ENCODE measurements around the gene CEP112. TPM values are rescaled to one million over a fixed set of nuclear protein-coding genes. Genes with fewer than 3 reads are reported as not detected.

The CEP112 gene
- total RNA-seq, 1 donor from 2014 or later = 26.3 TPM

DNA sequence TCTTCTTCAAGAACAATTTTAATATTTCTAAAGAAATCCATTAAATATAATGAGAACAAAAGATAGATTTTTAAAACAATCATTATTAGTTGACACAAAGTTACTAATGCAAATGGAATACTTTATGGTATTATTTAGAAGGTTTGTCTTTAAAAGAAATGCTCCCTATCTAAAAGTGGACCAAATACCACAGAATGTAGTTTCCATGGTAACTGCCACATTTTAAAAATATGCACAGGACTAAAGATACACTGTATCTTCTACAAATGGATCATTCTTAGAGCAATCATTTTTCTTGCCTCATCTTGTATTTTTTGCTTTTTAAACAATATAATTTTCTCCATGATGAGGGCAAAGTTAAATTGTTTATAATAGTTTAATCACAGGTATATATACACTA lies 296.0 kb downstream of the CEP112 start:
- Mint-ChIP-seq H3K4me3 (ENCODE audit: unreplicated experiment) (no peak overlapping the region), H3K27me3 (ENCODE audit: unreplicated experiment) (no peaks in the 10 kb centered on the region), H3K27ac (ENCODE audit: unreplicated experiment) (no peak overlapping the region), H3K36me3 (ENCODE audit: low read depth, unreplicated experiment) (no peaks in the 10 kb centered on the region), H3K9me3 (ENCODE audit: unreplicated experiment) (no peaks in the 10 kb centered on the region), H3K4me1 (ENCODE audit: unreplicated experiment) (no peaks in the 10 kb centered on the region)
- no peak for DNase-seq (ENCODE audit: low spot score)
- TF ChIP-seq, protein P1, sequence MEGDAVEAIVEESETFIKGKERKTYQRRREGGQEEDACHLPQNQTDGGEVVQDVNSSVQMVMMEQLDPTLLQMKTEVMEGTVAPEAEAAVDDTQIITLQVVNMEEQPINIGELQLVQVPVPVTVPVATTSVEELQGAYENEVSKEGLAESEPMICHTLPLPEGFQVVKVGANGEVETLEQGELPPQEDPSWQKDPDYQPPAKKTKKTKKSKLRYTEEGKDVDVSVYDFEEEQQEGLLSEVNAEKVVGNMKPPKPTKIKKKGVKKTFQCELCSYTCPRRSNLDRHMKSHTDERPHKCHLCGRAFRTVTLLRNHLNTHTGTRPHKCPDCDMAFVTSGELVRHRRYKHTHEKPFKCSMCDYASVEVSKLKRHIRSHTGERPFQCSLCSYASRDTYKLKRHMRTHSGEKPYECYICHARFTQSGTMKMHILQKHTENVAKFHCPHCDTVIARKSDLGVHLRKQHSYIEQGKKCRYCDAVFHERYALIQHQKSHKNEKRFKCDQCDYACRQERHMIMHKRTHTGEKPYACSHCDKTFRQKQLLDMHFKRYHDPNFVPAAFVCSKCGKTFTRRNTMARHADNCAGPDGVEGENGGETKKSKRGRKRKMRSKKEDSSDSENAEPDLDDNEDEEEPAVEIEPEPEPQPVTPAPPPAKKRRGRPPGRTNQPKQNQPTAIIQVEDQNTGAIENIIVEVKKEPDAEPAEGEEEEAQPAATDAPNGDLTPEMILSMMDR (IDR thresholded peaks at IDR 0.05; ENCODE audit: unreplicated experiment) = no peak

DNA sequence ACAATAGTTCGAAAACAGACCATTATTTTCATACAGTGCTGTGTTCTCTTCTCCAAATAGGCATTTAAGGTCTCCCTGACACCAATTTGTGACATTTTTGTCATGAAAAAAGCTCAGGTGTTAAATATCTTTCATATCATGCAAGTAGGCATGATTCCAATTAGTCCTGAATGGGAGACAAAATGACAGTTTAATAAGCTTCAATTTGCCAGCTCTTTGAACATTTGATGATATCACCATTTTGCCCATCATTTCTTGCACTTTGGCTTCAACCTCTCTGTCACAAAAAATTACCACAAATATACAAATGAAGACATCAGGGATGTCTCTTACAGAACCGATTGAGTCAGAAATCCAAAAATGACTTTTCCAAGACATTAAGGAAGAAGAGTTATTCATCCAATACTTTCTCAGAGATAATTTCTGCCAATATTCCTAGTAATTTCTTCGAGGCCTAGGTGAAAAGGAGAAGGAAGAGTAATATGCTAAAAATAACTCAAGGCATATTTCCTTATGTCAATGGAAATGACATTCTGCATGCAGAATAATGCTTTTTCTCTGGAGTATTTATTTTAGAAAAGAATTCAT lies 298.1 kb downstream of the CEP112 start:
- H3K9me3 Mint-ChIP-seq (ENCODE audit: unreplicated experiment) = no peaks in the 10 kb centered on the region
- no peaks in the 10 kb centered on the region for H3K4me1 Mint-ChIP-seq (ENCODE audit: unreplicated experiment)
- no peaks in the 10 kb centered on the region for H3K36me3 Mint-ChIP-seq (ENCODE audit: low read depth, unreplicated experiment)
- H3K4me3 Mint-ChIP-seq (ENCODE audit: unreplicated experiment) = no peak overlapping the region
- peaks cover 1% of the 10 kb centered on the region for H3K27me3 Mint-ChIP-seq (ENCODE audit: unreplicated experiment)
- no peak overlapping the region for H3K27ac Mint-ChIP-seq (ENCODE audit: unreplicated experiment)
- no peak for DNase-seq (ENCODE audit: low spot score)
- TF ChIP-seq, protein P1 (IDR thresholded peaks at IDR 0.05; ENCODE audit: unreplicated experiment) = no peak

DNA sequence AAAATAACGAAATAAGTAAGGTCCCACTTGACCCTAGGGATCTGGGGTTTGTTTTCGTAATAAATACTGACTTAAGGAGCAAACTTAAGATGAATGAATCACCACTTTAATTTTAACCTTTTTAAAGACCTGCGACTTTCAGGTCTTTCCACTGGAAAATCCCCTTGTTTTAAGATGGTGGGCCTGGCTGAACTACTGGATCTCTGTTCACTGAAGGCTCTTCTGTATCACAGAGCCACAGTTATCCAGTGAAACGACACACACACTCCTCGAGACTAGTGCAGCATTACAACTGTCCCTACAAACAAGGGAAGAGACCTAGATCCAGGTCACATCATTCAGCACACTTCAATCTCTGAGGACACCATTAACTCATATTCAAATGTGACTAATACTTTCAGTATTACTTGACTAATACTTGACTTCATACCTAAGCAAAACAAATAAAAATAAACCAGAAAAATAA lies 299.0 kb downstream of the CEP112 start:
- no peak for DNase-seq (ENCODE audit: low spot score)
- Mint-ChIP-seq H3K36me3 (ENCODE audit: low read depth, unreplicated experiment) (no peaks in the 10 kb centered on the region), H3K27ac (ENCODE audit: unreplicated experiment) (no peak overlapping the region), H3K9me3 (ENCODE audit: unreplicated experiment) (no peaks in the 10 kb centered on the region), H3K4me1 (ENCODE audit: unreplicated experiment) (no peaks in the 10 kb centered on the region), H3K27me3 (ENCODE audit: unreplicated experiment) (peaks cover 1% of the 10 kb centered on the region), H3K4me3 (ENCODE audit: unreplicated experiment) (no peak overlapping the region)
- TF ChIP-seq, protein P1 (IDR thresholded peaks at IDR 0.05; ENCODE audit: unreplicated experiment) = no peak

DNA sequence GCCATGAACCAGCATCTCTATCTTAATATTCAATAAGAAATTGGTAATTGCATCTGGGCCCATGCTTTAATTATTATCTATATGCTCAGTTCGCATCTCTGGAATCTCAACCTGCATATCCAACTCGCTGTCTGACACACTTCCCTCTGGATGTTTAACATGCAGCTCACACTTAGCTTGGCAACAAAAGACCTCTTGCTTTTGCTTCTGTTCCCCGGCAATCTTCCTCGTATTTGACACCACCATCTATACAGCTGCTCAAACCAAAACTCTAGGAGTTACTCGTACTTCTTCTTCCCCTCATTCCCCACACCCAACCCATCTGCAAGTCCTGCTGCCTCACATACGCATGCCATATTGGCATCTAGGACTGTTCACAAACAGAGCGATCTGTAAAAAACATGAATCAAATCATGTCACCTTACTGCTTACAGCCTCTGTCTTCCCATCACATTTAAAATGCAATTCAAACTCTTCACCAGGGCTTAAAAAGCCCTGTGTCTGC lies 300.6 kb downstream of the CEP112 start:
- peaks cover 1% of the 10 kb centered on the region for H3K27me3 Mint-ChIP-seq (ENCODE audit: unreplicated experiment)

DNA sequence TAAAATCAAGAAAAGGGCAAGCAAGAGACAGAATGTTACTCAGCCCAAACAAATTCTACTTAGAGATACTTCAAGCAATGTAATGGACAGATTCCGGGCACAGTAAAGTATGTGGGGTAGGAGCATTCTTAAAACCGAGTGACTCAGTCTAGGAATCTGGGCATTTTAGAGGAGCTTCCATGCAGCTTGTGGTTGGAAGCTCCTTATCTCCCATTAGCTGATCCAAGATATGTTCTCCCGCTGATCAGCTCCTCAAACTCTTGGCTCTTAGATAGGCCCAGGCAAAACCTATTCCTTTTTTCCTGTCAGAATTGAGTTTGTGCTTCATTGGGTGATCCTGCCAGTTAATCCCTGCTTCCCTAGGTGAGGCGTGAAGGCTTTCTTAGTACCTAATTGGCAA lies 303.3 kb downstream of the CEP112 start:
- H3K9me3 Mint-ChIP-seq (ENCODE audit: unreplicated experiment) = no peaks in the 10 kb centered on the region
- DNase-seq (ENCODE audit: low spot score) = no peak
- H3K4me1 Mint-ChIP-seq (ENCODE audit: unreplicated experiment) = no peaks in the 10 kb centered on the region
- H3K27me3 Mint-ChIP-seq (ENCODE audit: unreplicated experiment) = peaks cover 2% of the 10 kb centered on the region
- H3K4me3 Mint-ChIP-seq (ENCODE audit: unreplicated experiment) = no peak overlapping the region
- H3K36me3 Mint-ChIP-seq (ENCODE audit: low read depth, unreplicated experiment) = no peaks in the 10 kb centered on the region
- TF ChIP-seq, protein P1 (IDR thresholded peaks at IDR 0.05; ENCODE audit: unreplicated experiment) = no peak
- H3K27ac Mint-ChIP-seq (ENCODE audit: unreplicated experiment) = no peak overlapping the region

More for the DNA sequence above, 300.6 kb downstream of the CEP112 start:
- Mint-ChIP-seq H3K9me3 (ENCODE audit: unreplicated experiment) (no peaks in the 10 kb centered on the region), H3K27ac (ENCODE audit: unreplicated experiment) (no peak overlapping the region), H3K4me1 (ENCODE audit: unreplicated experiment) (no peaks in the 10 kb centered on the region), H3K4me3 (ENCODE audit: unreplicated experiment) (no peak overlapping the region), H3K36me3 (ENCODE audit: low read depth, unreplicated experiment) (no peaks in the 10 kb centered on the region)
- DNase-seq (ENCODE audit: low spot score) = no peak
- TF ChIP-seq, protein P1 (IDR thresholded peaks at IDR 0.05; ENCODE audit: unreplicated experiment) = no peak
